ENCODE results near the gene PIMREG. TPM values are rescaled to one million over a fixed set of nuclear protein-coding genes. Genes with fewer than 3 reads are reported as not detected.

PIMREG gene
- total RNA-seq, 2 experiments from 2014 or later = 3.7 to 4.6 TPM

- TF ChIP-seq, protein P1, sequence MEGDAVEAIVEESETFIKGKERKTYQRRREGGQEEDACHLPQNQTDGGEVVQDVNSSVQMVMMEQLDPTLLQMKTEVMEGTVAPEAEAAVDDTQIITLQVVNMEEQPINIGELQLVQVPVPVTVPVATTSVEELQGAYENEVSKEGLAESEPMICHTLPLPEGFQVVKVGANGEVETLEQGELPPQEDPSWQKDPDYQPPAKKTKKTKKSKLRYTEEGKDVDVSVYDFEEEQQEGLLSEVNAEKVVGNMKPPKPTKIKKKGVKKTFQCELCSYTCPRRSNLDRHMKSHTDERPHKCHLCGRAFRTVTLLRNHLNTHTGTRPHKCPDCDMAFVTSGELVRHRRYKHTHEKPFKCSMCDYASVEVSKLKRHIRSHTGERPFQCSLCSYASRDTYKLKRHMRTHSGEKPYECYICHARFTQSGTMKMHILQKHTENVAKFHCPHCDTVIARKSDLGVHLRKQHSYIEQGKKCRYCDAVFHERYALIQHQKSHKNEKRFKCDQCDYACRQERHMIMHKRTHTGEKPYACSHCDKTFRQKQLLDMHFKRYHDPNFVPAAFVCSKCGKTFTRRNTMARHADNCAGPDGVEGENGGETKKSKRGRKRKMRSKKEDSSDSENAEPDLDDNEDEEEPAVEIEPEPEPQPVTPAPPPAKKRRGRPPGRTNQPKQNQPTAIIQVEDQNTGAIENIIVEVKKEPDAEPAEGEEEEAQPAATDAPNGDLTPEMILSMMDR (IDR thresholded peaks at IDR 0.05) = no peak
- no peak overlapping the region for H3K27ac Mint-ChIP-seq
- intact Hi-C loops (cut with micrococcal nuclease) = no loop called here
- ChIA-PET POLR2A (no interaction called here), CTCF (interaction anchor here (2.0 kb wide), 1 partner anchor 13 kb away, joined by 7 read pairs; no protein-coding TSS in a partner anchor)
- H3K9me3 Mint-ChIP-seq = no peaks in the 10 kb centered on the region
- H3K27me3 Mint-ChIP-seq = peaks cover 2% of the 10 kb centered on the region
- no peak for DNase-seq
- ATAC-seq = no peak
- H3K36me3 Mint-ChIP-seq (ENCODE audit: low read depth) = no peaks in the 10 kb centered on the region
- H3K4me3 Mint-ChIP-seq = no peak overlapping the region
- H3K4me1 Mint-ChIP-seq (ENCODE audit: low read depth) = no peaks in the 10 kb centered on the region
Measured at GRCh38 chr17:6485646-6486412, 41.6 kb downstream of the PIMREG start.

GRCh38 chr17:6487251-6488007 lies 43.2 kb downstream of the PIMREG start:
- H3K27me3 Mint-ChIP-seq = peaks cover under 1% of the 10 kb centered on the region
- no peak overlapping the region for H3K27ac Mint-ChIP-seq
- H3K36me3 Mint-ChIP-seq (ENCODE audit: low read depth) = no peaks in the 10 kb centered on the region
- H3K4me1 Mint-ChIP-seq (ENCODE audit: low read depth) = no peaks in the 10 kb centered on the region
- H3K4me3 Mint-ChIP-seq = no peak overlapping the region
- ChIA-PET POLR2A (no interaction called here), CTCF (interaction anchor here (2.0 kb wide), 1 partner anchor 14 kb away, joined by 7 read pairs; no protein-coding TSS in a partner anchor)
- ATAC-seq = no peak
- no peak for DNase-seq
- intact Hi-C loops (cut with micrococcal nuclease) = no loop called here
- H3K9me3 Mint-ChIP-seq = no peaks in the 10 kb centered on the region
- TF ChIP-seq, protein P1 (IDR thresholded peaks at IDR 0.05) = no peak

DNA sequence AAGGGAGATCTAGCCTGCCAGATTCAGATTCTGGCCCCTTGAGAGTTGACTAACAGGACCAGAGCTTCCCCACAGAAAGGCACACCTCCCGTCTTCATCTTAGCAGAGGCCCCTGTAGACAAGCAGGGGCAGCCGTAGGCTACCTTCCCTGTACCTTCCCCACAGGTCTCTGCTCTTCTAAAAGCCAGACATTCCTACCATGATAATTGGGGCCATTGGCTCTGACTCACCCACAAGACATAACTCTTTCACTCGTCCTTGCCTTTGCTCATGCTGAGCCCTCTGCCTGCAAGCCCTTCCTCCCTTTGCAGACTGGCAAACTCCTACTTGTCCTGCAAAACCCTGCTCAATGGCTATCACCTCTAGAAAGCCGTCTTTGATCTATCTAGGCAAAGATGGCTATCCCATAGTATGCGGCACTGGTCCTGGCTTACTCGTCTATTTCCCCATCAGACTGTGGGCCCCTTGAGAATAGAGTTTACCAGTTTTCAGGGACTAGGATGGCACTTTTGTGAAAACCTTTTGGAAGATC lies 43.8 kb downstream of the PIMREG start:
- Mint-ChIP-seq H3K27ac (no peak overlapping the region), H3K9me3 (no peaks in the 10 kb centered on the region), H3K27me3 (no peaks in the 10 kb centered on the region), H3K4me1 (ENCODE audit: low read depth) (no peaks in the 10 kb centered on the region), H3K36me3 (ENCODE audit: low read depth) (no peaks in the 10 kb centered on the region), H3K4me3 (no peak overlapping the region)
- TF ChIP-seq, protein P1 (IDR thresholded peaks at IDR 0.05) = no peak
- intact Hi-C loops (cut with micrococcal nuclease) = no loop called here
- ChIA-PET POLR2A (no interaction called here), CTCF (interaction anchor here (1.4 to 1.7 kb wide), 2 partner anchors 8 to 15 kb away, joined by 3 to 8 read pairs; no protein-coding TSS in a partner anchor)
- no peak for DNase-seq
- ATAC-seq = no peak

- intact Hi-C loops (cut with micrococcal nuclease) = no loop called here
- no peak overlapping the region for H3K27ac Mint-ChIP-seq
- no peaks in the 10 kb centered on the region for H3K9me3 Mint-ChIP-seq
- no peak for ATAC-seq
- no peak for DNase-seq
- ChIA-PET POLR2A (no interaction called here), CTCF (interaction anchor here (1.4 to 1.7 kb wide), 2 partner anchors 9 to 16 kb away, joined by 3 to 8 read pairs; no protein-coding TSS in a partner anchor)
- no peak overlapping the region for H3K4me3 Mint-ChIP-seq
- TF ChIP-seq, protein P1 (IDR thresholded peaks at IDR 0.05) = no peak
- H3K4me1 Mint-ChIP-seq (ENCODE audit: low read depth) = no peaks in the 10 kb centered on the region
- no peaks in the 10 kb centered on the region for H3K36me3 Mint-ChIP-seq (ENCODE audit: low read depth)
- H3K27me3 Mint-ChIP-seq = no peaks in the 10 kb centered on the region
Measured at GRCh38 chr17:6489016-6489550, 44.8 kb downstream of the PIMREG start.
